Tibial artery (tissue), 4 donors: ENCODE measurements around the gene AHI1.

Experiments
- DNase-seq, 2 donors: peaks; one replicate each; pipeline ENCODE4 v3.0.0-alpha.2; 2019
- H3K27ac ChIP-seq, 2 donors: fragments of 200-600 bp; sonication (generic) in 1 of 2; 1 replicate in 1 of 2; 2 replicates in 1 of 2; pipeline ENCODE4 v1.5.1; 2018 to 2019; ENCODE audit warnings: mild to moderate bottlenecking in 1 of 2
- H3K27me3 ChIP-seq, 2 donors: fragments of 200-600 bp; sonication (generic) in 1 of 2; one replicate each; pipeline versions ENCODE4 v1.5.1 to v1.6.0; 2016 to 2019
- H3K36me3 ChIP-seq, 3 donors: fragments of 200-600 bp; sonication (generic) in 2 of 3; one replicate each; pipeline ENCODE4 v1.5.1; 2016 to 2019; ENCODE audit warnings: mild to moderate bottlenecking in 2 of 3
- H3K4me1 ChIP-seq, 4 donors: fragments of 200-600 bp; sonication (generic) in 2 of 4; 1 replicate in 3 of 4; 2 replicates in 1 of 4; pipeline ENCODE4 v1.5.1; 2016 to 2019
- H3K4me3 ChIP-seq, 2 donors: fragments of 200-600 bp; sonication (generic) in 1 of 2; 1 replicate in 1 of 2; 2 replicates in 1 of 2; pipeline ENCODE4 v1.5.1; 2018 to 2019; ENCODE audit warnings: mild to moderate bottlenecking in 2 of 2
- H3K9me3 ChIP-seq, 3 donors: fragments of 200-600 bp; sonication (generic) in 1 of 3; one replicate each; pipeline ENCODE4 v1.5.1; 2016 to 2019
- intact Hi-C: fragments of 100-400 bp; cut with DNase I; formaldehyde crosslinking; loops from one replicate; pipeline ENCODE4 v1.15.0; 2023; ENCODE audit warnings: low total_unique reads
- TF ChIP-seq, protein P1 (sequence below), 2 experiments: fragments of 200-600 bp in 1 of 2; fragments of 450-650 bp in 1 of 2; IDR thresholded peaks; one replicate each; pipeline ENCODE4 v1.5.1; 2017 to 2019; ENCODE audit warnings: antibody characterized with exemption in 2 of 2, mild to moderate bottlenecking in 1 of 2, moderate library complexity in 1 of 2

AHI1 gene

DNA sequence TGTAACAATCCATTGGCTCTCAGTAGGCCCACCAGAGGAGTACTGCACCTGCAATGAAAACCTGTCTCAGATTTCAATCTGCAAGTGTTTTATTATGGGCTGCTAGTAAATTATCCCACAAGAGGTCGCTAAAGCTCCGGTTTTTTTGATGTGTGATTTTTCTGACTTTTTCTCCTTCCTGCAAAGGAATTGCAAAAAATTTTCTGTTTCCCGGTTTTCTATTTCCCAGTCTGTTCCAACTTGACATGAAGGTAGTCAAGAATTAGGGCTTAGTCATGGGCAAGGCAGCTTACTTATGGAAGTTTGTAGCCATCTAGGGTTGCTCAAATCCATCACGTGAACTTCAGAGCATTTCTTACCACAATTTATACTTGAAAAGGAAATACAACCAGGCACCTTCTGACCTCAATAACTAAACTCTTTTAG is 38.5 kb upstream of the AHI1 start:
- Histone ChIP-seq H3K9me3 (no peaks in the 10 kb centered on the region), H3K27me3 (no peaks in the 10 kb centered on the region), H3K27ac (no peak overlapping the region), H3K4me3 (no peak overlapping the region), H3K36me3 (no peaks in the 10 kb centered on the region), H3K4me1 (peaks cover 0 to 10% (median 3%) of the 10 kb centered on the region in 4 donors)
- TF ChIP-seq, protein P1, sequence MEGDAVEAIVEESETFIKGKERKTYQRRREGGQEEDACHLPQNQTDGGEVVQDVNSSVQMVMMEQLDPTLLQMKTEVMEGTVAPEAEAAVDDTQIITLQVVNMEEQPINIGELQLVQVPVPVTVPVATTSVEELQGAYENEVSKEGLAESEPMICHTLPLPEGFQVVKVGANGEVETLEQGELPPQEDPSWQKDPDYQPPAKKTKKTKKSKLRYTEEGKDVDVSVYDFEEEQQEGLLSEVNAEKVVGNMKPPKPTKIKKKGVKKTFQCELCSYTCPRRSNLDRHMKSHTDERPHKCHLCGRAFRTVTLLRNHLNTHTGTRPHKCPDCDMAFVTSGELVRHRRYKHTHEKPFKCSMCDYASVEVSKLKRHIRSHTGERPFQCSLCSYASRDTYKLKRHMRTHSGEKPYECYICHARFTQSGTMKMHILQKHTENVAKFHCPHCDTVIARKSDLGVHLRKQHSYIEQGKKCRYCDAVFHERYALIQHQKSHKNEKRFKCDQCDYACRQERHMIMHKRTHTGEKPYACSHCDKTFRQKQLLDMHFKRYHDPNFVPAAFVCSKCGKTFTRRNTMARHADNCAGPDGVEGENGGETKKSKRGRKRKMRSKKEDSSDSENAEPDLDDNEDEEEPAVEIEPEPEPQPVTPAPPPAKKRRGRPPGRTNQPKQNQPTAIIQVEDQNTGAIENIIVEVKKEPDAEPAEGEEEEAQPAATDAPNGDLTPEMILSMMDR (IDR thresholded peaks at IDR 0.05): peak; percentile 57 to 61
- intact Hi-C loops: loop anchor here (10.0 kb wide), 1 partner anchor 689 kb away; no protein-coding TSS in a partner anchor
- no peak for DNase-seq

DNA sequence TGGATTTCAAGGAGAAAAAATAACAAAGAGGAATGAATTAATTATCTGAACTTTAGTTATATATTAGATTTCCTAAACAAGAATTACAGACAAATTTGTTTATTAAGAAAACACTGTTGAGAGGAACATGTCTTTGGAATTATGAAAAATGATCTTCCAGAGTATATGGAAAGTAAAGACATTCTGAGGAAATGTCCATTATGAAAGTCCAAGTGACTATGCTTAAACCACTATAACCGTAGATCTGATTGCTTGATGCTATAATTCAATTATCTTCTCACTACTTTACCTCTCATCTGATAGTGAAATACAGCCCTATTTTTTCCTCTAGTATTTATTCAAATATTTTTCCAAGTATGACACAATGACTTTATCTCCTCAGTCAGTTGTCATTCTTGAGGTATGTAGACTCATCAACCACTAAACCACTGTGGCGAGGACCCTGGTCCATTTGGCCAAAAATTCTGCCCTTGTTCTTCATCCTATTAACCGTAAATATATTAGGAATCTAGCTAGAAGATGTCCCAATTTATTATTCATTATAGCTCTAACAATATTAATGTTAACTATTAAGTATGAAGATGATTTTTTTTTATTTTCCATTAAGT is 37.3 kb upstream of the AHI1 start:
- H3K4me3 ChIP-seq: no peak overlapping the region
- no peak for DNase-seq
- TF ChIP-seq, protein P1 (IDR thresholded peaks at IDR 0.05): no peak
- H3K27me3 ChIP-seq: no peaks in the 10 kb centered on the region
- peaks cover 0 to 10% (median 3%) of the 10 kb centered on the region in 4 donors for H3K4me1 ChIP-seq
- no peaks in the 10 kb centered on the region for H3K9me3 ChIP-seq
- H3K36me3 ChIP-seq: no peaks in the 10 kb centered on the region
- intact Hi-C loops: loop anchor here (10.0 kb wide), 1 partner anchor 690 kb away; no protein-coding TSS in a partner anchor
- no peak overlapping the region for H3K27ac ChIP-seq

DNA sequence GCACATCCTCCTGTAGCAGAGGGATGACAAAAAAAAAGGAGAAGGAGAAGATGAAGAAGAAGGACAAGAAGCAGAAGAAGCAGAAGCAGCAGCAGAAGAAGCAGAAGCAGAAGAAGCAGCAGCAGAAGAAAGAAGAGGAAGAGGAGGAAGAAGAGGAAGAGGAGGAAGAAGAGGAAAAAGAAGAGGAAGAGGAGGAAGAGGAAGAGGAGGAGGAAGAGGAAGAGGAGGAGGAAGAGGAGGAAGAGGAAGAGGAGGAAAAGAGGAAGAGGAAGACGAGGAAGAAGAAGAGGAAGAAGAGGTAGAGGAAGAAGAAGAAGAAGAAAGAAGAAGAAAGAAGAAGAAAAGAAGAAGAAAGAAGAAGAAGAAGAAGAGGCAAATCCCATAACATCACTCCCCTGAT is 35.0 kb upstream of the AHI1 start:
- Histone ChIP-seq H3K27ac (no peak overlapping the region), H3K9me3 (no peaks in the 10 kb centered on the region), H3K4me3 (no peak overlapping the region), H3K27me3 (no peaks in the 10 kb centered on the region), H3K4me1 (peaks cover 0 to 10% (median 3%) of the 10 kb centered on the region in 4 donors), H3K36me3 (no peaks in the 10 kb centered on the region)
- DNase-seq: no peak
- TF ChIP-seq, protein P1 (IDR thresholded peaks at IDR 0.05): no peak
- intact Hi-C loops: loop anchor here (10.0 kb wide), 1 partner anchor 692 kb away; no protein-coding TSS in a partner anchor

DNA sequence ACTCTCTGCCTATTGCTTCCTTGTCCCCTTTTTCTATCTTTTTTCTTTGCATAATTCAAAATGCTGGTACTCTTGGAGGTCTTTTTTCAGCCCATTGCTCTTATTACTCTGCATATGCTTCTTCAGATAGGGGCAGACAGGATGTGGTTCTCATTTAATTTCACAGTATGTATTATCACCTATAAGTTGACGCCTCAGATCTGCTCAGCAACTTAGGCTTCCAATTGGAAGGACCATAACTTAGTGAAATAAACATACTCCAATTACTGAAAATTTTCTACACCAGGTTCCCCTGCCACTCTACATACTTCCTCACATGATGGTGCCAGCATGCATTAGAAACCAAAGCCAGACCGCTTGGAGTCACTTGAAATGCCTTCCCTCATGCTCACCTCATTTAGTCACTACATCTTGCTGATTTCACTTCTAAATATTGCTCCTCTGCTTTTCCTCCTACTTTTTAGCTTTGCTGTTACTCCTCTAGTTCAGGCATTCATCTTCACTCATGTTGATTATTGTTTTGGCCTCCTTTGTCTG is 34.5 kb upstream of the AHI1 start:
- Histone ChIP-seq H3K27ac (no peak overlapping the region), H3K9me3 (no peaks in the 10 kb centered on the region), H3K4me1 (peaks cover 0 to 10% (median 2%) of the 10 kb centered on the region in 4 donors), H3K4me3 (no peak overlapping the region), H3K36me3 (no peaks in the 10 kb centered on the region), H3K27me3 (no peaks in the 10 kb centered on the region)
- intact Hi-C loops: loop anchor here (10.0 kb wide), 1 partner anchor 693 kb away; no protein-coding TSS in a partner anchor
- DNase-seq: no peak
- TF ChIP-seq, protein P1 (IDR thresholded peaks at IDR 0.05): no peak

DNA sequence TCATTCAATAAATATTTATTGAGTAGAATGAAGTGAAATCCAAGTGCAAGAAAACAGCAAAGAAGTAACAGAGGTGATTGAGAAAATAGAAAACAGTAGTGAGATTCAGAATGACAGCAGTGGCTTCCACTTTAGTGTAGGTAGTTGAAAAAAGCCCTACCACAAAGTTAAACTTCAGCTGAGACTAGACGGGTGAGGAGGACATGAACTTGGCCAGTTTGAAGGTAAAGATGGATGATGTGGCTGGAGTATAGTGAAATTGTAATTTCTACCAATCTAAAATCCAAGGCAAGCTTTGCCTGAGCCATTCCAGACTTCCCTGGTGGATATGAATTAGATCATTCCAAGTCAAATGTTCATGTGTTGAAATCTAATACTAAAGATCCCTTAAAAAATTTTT is 32.6 kb upstream of the AHI1 start:
- intact Hi-C loops: loop anchor here (10.0 kb wide), 1 partner anchor 695 kb away; no protein-coding TSS in a partner anchor
- H3K27me3 ChIP-seq: no peaks in the 10 kb centered on the region
- no peak overlapping the region for H3K27ac ChIP-seq
- no peaks in the 10 kb centered on the region for H3K4me1 ChIP-seq
- no peak for DNase-seq
- TF ChIP-seq, protein P1 (IDR thresholded peaks at IDR 0.05): no peak
- no peaks in the 10 kb centered on the region for H3K9me3 ChIP-seq
- no peaks in the 10 kb centered on the region for H3K36me3 ChIP-seq
- H3K4me3 ChIP-seq: no peak overlapping the region
